ENCODE data around the gene SH2B3. TPM values are rescaled to one million over a fixed set of nuclear protein-coding genes. Genes with fewer than 3 reads are reported as not detected.

The SH2B3 gene
- total and polyA plus RNA-seq, 2 of the 13 experiments (the other 11 are each of a cell fraction or from before 2014, with no cell fraction given), result 6.8 to 6.9 TPM

- intact Hi-C loops (cut with micrococcal nuclease; ENCODE audit: unreplicated experiment) (no loop called here), in situ Hi-C loops (cut with HindIII; ENCODE audit: extremely low pct_ligation_motif_present, low pct_unique_long_range_greater_than_20kb) (no loop called here)
- ChIA-PET CTCF (ENCODE audit: low intra/inter-chr PET ratio, low total read pairs) (no interaction called here), POLR2A (interaction anchor here (0.6 kb wide), 1 partner anchor 160 kb away, joined by 4 read pairs; no protein-coding TSS in a partner anchor)
- no peak for FAIRE-seq
- no peaks in the 10 kb centered on the region for H3K27me3 ChIP-seq (ENCODE audit: control insufficient read depth in 1 of 2, insufficient read depth in 2 of 2, low read length in 2 of 2)
- H3K36me3 ChIP-seq (replicated peaks in 1 of 2; ENCODE audit: control insufficient read depth in 1 of 2, insufficient read depth in 2 of 2, low read length in 2 of 2), result peaks cover 35 to 83% of the 10 kb centered on the region in 2 experiments
- H3K9ac ChIP-seq (ENCODE audit: insufficient read depth, low read depth, low read length), result no peak overlapping the region
- no peak for ATAC-seq
- H3K27ac ChIP-seq (ENCODE audit: extremely low read length, insufficient read depth, low read length), result no peak overlapping the region
- no peak overlapping the region for H2AFZ ChIP-seq (ENCODE audit: low read length)
- WGBS (ENCODE audit: low lambda C conversion rate), result 94% methylated on average over 9 of the region's 9 CpGs
- no peaks in the 10 kb centered on the region for H3K9me3 ChIP-seq (ENCODE audit: low read length)
- no peak overlapping the region for H3K4me2 ChIP-seq (ENCODE audit: low read depth, low read length)
- DNase-seq (ENCODE audit: low spot score), result no peak
- no peaks in the 10 kb centered on the region for H3K79me2 ChIP-seq (ENCODE audit: insufficient read depth, low read length)
- 0 out of 2 replicates have a peak, but pooled peaks cover 10% of the 10 kb centered on the region for H4K20me1 ChIP-seq (ENCODE audit: insufficient read depth, low read length)
- no peak overlapping the region for H3K4me3 ChIP-seq (replicated peaks in 1 of 3; ENCODE audit: insufficient read depth in 1 of 3, low read depth in 2 of 3, low read length in 3 of 3)
- no TSS peak for BruUV-seq (replicated peaks)
- H3K4me1 ChIP-seq (ENCODE audit: insufficient read depth, low read length), result no peaks in the 10 kb centered on the region
- TF ChIP-seq MLLT10 (CRISPR knock-in tag; IDR thresholded peaks at IDR 0.05) (no peak), SMC3 (IDR thresholded peaks at IDR 0.05; ENCODE audit: low read length) (no peak), PRDM4 (CRISPR knock-in tag; IDR thresholded peaks at IDR 0.05; ENCODE audit: borderline replicate concordance) (no peak), IRF2 (CRISPR knock-in tag; IDR thresholded peaks at IDR 0.05) (no peak), ZNF530 (CRISPR knock-in tag; IDR thresholded peaks at IDR 0.05; ENCODE audit: low read depth) (no peak), TARDBP (CRISPR knock-in tag; IDR thresholded peaks at IDR 0.05) (no peak), ZNF577 (CRISPR knock-in tag; IDR thresholded peaks at IDR 0.05; ENCODE audit: borderline replicate concordance, low read depth) (no peak), SSRP1 (CRISPR knock-in tag; IDR thresholded peaks at IDR 0.05) (no peak), ARNT2 (CRISPR knock-in tag; IDR thresholded peaks at IDR 0.05; ENCODE audit: low read depth) (no peak), IRF9 (CRISPR knock-in tag; IDR thresholded peaks at IDR 0.05; ENCODE audit: borderline replicate concordance) (no peak), ZNF737 (CRISPR knock-in tag; IDR thresholded peaks at IDR 0.05; ENCODE audit: borderline replicate concordance) (no peak), ZBTB26 (CRISPR knock-in tag; IDR thresholded peaks at IDR 0.05; ENCODE audit: borderline replicate concordance) (no peak)
- TF ChIP-seq, protein P1, sequence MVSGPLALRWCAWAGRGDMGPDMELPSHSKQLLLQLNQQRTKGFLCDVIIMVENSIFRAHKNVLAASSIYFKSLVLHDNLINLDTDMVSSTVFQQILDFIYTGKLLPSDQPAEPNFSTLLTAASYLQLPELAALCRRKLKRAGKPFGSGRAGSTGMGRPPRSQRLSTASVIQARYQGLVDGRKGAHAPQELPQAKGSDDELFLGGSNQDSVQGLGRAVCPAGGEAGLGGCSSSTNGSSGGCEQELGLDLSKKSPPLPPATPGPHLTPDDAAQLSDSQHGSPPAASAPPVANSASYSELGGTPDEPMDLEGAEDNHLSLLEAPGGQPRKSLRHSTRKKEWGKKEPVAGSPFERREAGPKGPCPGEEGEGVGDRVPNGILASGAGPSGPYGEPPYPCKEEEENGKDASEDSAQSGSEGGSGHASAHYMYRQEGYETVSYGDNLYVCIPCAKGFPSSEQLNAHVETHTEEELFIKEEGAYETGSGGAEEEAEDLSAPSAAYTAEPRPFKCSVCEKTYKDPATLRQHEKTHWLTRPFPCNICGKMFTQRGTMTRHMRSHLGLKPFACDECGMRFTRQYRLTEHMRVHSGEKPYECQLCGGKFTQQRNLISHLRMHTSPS (CRISPR knock-in tag; IDR thresholded peaks at IDR 0.05; ENCODE audit: low read depth), result no peak
- TF ChIP-seq, protein P2, sequence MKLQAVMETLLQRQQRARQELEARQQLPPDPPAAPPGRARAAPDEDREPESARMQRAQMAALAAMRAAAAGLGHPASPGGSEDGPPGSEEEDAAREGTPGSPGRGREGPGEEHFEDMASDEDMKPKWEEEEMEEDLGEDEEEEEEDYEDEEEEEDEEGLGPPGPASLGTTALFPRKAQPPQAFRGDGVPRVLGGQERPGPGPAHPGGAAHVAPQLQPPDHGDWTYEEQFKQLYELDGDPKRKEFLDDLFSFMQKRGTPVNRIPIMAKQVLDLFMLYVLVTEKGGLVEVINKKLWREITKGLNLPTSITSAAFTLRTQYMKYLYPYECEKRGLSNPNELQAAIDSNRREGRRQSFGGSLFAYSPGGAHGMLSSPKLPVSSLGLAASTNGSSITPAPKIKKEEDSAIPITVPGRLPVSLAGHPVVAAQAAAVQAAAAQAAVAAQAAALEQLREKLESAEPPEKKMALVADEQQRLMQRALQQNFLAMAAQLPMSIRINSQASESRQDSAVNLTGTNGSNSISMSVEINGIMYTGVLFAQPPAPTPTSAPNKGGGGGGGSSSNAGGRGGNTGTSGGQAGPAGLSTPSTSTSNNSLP (IDR thresholded peaks at IDR 0.05; ENCODE audit: low read depth, low read length), result no peak
These were observed 42.6 kb downstream of the SH2B3 start for GRCh38 chr12:111448266-111448830.

All from HepG2 (cell line).